Cerebellar cortex (tissue), 1 donor: ENCODE measurements around the gene C1RL.

Experiments
- DNase-seq: peaks from one replicate; pipeline ENCODE4 v3.0.0-alpha.2; 2015; ENCODE audit warnings: low spot score

The C1RL gene, protein sequence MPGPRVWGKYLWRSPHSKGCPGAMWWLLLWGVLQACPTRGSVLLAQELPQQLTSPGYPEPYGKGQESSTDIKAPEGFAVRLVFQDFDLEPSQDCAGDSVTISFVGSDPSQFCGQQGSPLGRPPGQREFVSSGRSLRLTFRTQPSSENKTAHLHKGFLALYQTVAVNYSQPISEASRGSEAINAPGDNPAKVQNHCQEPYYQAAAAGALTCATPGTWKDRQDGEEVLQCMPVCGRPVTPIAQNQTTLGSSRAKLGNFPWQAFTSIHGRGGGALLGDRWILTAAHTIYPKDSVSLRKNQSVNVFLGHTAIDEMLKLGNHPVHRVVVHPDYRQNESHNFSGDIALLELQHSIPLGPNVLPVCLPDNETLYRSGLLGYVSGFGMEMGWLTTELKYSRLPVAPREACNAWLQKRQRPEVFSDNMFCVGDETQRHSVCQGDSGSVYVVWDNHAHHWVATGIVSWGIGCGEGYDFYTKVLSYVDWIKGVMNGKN

DNA sequence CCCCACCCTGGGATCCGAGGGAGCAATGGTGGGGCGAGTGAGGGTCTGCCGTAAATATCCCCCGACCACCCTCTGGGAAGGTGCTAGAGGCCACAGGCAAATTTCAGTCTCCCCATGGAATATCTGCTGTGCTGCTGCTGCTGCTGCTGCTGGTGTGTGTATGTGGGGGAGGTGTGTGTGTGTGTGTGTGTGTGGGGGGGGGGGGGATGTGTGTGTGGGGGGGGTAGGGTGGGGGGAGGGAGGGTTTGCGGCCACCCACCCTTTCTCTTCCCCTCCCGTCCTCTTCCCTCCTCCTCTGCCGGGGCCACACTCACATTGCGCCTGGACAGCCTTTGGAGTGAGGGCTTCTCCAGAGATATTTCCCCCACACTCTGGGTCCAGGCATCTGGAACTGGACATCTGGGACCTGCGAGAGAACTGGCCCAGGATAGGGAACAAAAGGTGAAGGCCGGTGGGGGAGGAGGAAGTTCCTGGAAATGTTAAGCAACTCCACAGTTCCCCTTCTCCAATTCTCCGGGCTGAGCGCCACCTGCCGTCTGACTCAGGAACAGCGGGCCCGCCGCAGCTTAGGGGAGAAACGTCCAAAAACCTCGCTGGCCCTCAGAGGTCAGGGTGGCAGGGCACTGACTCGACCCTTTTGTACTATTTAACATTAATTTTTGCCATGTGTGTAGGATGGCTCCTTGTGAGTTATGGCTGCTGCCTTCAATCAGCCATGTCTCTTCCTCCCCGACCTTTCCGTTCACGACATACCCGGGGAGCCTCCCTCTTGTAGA, at the start of gene C1RL:
C1RL (minus strand) TSS at position 419 of the 776 bp plus-strand sequence; CDS start at position 385, 34 bp downstream.
- peak; percentile 76 for DNase-seq

DNA sequence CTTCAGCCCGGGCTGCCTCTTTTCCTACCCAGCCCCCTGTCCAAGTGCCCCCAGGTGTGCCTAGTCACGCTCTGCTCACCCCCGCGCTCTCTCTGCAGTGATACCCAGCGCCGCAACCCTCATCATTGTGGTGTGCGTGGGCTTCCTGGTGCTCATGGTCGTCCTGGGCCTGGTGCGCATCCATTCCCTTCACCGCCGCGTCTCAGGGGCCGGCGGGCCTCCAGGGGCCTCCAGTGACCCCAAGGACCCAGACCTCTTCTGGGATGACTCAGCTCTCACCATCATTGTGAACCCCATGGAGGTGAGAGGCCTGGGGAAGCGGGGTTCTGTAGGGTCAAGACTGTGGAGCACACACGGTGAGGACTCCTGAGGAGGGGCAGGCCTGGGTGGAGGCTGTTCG, 48.4 kb upstream of the C1RL start:
- no peak for DNase-seq

DNA sequence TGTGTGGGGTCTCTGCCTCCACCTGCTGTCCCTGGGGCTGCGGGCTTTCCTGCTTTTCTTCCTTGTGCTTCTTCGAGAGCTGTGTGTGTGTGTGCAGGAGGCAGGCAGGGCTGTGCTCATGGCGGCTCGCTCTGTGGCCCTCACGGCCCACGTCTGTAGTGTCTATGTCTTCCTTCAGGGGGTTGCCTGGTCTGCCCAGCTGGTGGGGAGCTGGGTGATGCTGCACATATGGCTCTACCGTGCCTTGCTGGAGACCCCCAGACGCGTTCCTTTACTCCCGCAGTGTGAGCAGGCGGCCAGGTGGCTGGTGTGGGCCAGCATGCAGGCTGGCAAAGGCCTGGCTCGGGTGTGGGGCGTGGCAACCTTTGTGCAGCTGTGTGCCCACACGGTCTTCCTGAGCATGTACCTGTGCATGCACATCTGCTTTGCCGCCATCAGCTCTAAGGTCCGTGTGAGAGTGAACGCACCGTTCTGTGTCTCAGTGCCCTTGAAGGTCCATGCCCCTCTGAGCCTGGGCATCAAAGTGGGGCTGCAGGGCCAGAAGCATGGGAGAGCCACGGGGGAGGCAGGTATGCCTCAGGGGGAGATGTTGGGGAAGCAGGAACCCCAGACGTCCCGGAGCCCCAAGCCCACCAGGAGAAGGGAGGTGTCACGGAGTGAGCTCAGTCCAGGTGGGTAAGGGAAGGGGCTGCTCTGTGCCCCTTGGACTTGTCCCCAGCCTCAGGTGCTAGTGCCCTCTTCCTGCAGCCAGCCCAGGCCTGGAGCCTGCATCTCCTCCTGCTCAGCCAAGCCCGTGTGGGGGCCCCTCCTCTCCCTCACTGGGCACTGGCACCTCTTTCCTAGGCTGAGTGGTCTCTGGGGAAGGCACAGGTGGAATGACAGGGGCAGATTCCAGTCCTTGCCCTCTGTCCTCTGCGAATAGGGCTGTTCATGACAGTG, 47.5 kb upstream of the C1RL start:
- DNase-seq, result no peak

DNA sequence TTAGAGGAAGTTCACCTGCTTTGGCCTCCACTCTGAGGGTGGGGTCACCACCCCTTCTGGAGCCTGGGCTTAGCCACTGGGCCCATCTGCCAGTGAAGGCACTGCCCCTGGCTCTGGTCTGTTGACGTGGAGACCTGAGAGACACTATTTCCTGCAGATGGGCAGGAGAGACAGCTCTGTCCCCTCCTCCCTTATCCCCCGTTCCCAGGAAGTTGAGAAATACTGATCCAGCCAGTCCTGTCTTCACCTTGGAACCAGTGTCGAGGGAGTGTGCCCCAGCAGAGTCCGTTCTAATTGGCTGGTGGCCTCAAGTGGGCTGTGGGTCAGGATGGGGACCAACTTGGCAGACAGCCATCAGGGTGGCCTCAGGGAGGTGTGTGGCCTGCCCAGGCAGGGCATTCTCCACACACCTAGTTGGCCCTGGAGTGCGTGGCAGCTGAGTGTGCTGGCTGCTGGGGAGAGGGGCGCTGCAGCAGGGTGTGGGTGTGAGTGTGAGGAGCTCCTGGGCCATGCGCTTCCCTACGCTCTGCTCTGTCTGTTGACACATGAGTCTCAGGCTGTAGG, 46.5 kb upstream of the C1RL start:
- no peak for DNase-seq

DNA sequence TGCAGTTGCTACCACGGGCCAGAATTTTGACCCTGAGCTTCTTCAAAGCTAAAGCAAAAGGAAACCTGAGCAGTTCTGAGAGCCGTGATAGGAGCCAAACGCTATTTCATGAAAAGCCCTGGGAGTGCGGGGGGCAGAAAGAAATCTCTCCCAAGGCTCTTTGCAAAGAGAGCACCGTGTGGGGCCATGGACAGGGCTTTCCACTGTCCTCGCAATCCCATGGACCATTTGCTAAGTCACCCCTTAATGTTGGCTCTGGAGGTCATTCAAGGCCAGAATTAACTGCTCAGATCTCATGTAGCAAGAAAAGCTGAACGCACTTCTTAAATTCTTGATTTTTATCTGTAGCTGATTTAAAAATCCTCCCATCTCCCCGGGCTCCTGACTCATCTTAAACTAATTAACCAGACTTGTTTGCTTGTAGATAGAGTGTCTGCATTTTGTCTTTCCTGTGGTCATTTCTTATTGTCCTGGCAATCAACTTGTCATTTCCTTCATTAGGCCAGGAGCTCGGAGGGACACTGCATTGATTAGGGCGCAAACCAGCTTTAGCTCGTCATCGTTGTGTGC, 46.0 kb upstream of the C1RL start:
- DNase-seq, result no peak

DNA sequence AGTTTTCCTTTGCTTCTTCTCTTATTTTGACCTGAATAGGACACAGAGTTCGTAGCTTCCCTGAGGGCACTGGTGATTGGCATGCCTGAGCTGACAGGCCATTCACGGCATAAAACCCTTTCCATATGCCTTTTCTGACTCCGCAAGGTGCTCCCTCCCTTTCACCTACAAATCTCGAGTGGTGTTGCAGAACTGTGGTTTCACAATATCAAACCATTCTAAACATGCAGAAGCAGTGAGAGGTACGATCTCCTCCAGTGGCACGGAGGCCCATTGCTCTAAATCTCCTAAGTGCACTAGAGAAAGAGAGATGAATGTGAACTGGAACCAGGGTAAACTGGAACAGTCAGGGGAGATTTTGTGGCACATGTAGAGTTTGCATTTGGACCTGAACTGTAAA, 45.0 kb upstream of the C1RL start:
- DNase-seq, result no peak

DNA sequence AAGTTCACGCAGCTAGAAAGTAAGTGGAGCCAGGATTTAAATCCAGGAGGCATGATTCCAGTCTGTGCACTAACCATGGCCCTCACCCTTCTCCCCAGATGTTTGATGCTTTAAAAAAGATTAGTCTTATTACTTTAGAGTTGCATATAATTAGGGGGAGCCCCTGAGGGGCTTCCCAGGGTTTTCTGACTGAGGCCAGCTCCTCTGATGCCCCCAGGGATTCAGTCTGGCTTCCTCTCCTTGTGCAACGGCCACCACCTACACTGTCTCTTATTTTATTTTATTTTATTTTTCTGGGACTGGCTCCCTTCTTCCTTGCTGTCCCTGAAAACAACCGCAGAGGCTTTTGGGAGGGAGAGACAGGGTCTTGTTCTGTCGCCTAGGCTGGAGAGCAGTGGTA, 43.8 kb upstream of the C1RL start:
- DNase-seq, result no peak

DNA sequence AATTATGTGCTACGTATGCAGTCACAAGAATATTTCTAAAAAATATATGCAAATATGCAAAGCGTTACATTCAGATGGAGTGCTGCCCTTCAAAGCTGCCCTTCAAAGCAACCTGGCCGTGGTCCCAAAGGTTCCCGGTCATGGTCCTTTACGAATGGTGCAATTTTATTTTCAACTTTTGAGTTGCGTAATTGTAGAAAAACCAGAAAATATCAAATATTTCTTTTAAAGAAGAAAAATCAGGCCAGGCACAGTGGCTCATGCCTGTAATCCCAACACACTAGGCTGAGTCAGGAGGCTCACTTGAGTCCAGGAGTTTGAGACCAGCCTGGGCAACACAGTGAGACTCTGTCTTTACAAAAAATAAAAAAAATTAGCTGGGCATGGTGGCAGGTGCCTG, 42.5 kb upstream of the C1RL start:
- DNase-seq, result no peak

DNA sequence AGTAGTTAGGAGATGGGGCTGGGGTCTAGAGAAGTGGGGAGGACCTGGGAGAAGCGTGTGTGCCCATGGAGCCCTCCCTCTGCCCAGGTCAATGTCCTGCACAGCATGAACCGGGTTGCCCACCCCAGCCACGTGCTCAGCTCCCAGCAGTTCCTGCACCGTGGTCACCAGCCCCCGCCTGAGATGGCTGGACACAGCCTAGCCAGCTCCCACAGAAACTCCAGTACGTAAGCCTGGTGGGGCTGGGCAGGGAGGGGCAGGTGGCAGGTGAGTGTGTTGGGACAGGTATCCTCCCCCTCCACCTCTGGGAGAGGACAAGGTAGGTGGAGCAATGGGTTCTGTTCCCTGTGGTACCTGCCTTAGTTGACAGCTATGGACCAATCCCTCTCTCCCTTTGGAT, 41.8 kb upstream of the C1RL start:
- no peak for DNase-seq

DNA sequence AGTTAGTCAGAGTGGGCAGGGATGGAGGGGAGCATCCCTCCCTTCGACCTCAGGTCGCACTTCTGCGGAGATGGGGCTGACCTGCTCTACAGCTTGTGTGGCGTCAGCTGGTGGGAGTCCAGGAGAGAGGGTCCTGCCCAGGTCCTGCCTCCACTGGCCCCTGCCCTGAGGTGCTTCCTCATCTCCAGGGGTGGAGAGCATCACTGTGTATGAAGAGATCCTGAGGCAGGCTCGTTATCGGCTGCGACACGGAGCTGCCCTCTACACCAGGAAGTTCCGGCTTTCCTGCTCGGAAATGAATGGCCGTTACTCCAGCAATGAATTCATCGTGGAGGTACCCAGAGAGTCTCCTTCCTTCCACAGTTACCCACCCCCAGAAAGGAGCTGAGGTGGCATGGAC, 41.3 kb upstream of the C1RL start:
- no peak for DNase-seq

DNA sequence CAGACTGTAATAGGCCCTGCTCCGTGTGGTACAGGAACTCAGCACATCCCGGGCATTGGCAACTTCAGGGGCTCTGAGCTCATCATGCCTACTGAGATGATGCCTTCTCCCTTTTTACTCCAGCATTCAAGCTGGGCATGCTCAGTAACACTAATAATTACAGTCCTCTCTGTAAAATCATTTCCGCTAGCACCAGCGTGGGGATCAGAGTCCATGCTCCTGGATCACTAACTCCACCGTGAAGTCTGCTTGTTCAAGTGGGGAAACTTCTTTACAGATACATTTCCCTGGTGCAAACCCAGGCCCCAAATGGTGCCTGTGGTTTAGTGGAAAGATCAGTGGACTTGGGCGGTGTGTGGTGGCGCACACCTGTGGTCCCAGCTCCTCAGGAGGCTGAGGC, 37.9 kb upstream of the C1RL start:
- no peak for DNase-seq

DNA sequence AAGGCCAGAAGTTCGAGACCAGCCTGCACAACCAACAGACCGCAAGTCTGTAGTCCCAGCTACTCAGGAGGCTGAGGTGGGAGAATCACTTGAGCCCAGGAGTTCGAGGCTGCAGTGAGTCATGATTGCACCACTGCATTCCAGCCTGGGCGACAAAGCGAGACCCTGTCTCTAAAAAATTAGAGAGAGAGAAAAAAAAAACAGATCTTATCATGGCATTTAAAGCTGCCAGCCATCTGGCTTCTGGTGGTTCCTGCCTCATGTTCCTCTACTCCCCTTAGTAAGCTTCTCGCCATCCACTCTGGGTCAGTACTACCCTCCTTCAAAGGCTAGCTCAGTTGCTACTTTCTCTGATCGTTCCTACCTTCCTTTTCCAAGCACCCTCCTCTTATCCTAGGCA, 37.2 kb upstream of the C1RL start:
- no peak for DNase-seq

DNA sequence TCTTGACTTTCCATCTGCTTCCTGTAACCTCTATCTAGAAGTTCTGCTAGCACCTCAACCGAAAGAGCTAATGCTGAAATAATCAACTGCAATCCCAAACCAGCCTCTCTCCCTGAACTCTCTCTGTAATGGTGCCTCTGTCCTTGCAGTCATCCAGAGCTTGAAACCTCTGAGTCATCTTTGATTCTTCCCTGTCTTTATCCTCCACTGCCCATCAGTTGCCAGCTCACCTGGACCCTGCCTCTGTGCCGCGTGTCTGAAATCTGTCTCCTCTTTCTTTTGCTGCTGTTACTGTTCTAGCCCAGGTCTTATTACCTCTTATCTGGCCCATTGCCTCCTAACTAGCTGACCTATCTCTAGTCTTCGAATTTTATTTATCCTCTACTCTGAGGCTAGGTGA, 36.7 kb upstream of the C1RL start:
- DNase-seq, result no peak

DNA sequence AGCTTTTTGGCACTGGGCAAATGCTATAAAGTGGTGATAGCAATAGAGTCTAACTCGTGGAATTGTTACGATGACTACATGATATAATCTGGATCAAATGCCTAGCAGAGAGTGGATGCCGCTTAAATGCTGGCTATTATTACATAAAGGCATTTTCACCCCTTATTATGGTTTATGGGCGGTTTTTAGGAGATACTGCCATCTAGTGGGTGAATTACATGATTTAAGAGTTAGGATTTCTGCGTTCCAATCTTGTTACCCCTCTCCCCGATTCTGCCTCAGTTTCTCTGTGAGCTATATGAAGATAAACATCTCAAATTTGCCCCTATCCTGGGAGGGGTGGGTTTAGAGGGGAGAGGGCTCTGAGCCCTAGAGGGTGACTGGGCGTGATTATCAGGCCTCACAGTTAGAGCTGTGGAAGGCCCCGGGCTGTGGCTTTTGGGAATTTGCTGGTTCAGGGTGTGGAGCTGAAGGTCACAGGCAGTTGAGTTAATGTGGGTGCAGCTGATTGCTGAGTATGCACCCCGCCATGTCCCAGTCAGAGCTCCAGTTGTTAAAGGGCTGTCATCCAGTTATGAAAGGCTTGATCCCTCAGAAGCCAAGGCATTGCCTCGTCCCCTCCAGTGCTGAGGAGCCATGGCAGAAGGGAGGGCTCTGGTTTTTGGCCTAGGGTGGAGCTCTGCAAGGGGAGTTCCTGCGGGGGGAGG, 35.6 kb upstream of the C1RL start:
- peak; percentile 77 for DNase-seq

DNA sequence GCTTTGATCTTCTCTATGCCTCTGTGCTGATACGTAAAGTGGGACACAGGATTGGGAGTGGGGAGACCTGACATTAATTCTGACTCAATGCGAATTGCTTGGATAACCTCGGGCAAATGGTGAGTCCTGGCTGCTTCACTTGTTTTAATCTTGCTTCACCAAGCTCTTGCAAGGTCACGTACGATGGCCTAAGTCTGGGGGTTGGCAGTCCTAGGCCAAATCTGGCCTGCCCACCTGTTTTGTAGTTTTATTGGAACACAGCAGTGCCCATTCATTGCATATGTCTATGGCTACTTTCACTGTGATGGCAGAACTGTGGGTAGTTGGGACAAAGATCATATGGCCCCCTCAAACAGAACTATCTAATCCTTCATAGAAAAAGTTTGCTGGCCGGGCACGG, 34.5 kb upstream of the C1RL start:
- DNase-seq, result no peak

DNA sequence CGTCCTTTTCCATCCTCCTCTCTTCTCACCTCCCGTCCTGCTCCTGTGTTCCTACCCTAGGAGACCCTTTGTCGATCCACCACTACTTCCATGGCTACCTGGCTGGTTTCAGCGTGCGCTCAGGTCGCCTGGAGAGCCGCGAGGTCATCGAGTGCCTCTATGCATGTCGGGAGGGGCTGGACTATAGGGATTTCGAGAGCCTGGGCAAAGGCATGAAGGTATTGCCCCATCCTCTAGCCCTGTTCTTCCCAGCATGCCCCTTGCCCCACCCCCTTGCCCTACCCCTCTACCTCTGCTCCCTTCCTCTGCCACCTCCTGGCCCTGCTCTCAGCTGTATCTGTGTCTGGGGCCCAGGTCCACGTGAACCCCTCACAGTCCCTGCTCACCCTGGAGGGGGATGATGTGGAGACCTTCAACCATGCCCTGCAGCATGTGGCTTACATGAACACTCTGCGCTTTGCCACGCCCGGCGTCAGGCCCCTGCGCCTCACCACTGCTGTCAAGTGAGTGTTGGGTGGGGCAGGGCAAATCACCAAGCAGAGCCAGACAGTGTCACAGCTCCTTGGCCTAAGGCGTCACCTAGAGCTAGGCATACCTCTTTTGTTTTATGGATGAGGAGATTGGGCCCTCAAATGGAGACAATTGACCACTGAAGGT, 33.9 kb upstream of the C1RL start:
- DNase-seq, result no peak

DNA sequence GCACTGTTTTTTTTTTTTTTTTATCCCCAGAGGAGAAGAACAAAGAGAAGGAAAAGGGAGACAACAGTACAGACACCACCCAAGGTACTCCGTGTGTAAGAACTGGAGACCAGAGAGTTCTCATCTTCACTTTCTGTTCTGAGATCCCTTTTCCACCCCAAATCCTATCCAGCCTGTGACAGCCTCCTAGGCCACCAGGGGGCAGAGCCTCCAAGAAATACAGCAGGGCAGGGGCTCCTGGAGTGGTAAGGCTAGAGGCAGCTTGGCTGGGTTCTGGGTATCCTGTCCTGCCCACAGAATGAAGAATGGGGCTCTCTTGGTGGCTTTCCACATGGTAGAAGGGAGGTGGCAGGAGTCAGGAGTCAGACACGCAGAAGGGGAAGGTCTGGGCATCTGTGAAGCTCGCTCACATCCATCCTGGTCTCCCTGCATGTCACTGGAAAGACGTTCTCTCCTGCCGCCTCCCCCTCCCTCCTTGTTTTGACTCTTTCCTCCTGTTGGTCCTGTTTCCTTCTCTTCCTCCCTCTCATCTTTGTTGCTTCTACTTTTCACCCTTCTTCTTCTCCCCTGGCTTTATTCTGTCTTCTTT, 33.1 kb upstream of the C1RL start:
- DNase-seq, result peak; percentile 57

DNA sequence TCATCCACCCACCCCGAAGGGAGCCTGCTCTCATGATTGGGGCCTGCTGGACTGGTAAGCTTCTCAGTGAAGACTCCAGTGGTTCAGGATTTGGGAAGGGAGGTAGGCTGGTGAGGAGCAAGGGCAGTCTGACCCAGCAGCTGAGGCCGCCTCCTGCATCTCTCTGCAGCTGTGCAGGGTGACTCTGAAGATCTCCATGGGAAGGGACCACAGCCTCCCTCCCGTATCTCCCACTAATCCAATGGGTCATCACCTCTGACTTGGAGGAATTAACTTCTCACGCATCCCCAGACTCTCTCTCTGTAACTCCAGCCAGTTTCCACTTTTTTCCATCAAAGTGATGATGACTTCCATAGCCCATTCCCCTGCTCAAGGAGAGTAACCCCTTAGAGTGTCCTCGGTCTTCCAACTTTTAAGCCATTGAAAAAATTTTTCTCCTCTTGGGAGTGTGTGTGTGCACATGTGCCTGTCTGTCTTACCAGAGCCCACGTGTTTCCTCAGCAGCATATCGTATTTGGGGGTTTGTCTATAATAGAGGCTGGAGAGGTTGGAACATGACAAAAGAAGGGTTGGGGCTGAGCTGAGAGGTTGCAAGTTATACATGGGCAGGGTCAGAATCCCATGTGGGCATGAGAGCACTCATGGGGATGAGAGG, 32.5 kb upstream of the C1RL start:
- DNase-seq, result no peak

DNA sequence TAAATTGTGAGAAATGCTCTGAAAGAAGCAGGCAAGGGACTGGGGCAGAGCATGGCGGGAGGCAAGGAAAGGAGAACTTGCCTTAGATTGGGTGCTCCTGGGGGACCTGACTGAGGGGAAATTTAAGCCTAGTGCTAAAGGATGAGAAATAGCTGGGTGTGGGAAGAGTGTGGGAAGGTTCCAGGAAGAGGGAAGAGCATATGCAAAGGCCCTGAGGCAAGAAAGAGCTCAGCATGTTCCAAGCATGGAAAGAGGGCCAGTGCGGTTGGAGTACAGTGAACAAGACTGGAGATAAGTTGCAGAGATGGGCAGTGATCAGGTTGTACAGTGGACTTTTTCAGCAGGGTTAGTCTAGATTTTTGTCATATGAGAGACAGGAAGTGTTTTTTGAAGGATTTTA, 30.2 kb upstream of the C1RL start:
- DNase-seq, result no peak
